Erythroblast (primary cell): ENCODE results near the gene UBASH3B.

Experiments
- GATA1 ChIP-seq: IDR thresholded peaks from 2 replicates; pipeline ENCODE4 v1.6.1; 2011; ENCODE audit warnings: low read depth, mild to moderate bottlenecking, control low read depth, low read length, moderate library complexity
- POLR2A ChIP-seq: IDR thresholded peaks from 2 replicates; pipeline ENCODE4 v1.6.1; 2011; ENCODE audit warnings: mild to moderate bottlenecking, low read length

DNA sequence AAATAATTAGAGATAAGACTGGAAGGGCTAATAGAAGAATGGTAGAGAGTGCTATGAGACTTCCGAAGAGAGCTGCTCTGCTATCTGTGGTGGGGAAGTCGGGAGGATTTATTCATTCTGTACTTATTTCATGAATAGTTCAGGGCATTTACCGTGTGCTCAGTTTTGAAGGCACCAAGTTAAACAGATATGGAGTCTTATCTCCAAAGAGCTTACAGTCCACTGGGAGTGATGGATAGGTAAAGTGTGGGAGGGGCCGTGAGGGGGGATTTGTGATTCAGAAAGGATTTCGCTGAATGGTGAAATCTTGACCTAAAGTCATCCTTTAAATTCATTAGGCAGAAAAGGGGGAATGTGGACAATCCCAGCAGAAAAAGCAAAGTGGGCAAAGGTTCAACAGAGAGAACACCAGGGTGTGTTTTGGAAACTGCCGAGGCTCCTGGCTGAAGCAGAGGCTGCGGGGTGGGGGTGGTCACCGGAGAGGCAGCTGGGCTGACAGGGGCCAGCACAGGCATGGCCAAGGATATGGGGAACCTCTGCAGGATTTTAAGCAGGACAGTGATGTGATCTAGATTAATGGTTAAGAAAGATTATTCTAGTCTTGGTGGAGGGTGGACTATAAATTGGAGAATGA lies 91.2 kb downstream of the UBASH3B start:
- TF ChIP-seq POLR2A (no peak), GATA1 (no peak)
